ENCODE results near the gene ADAMTS9. TPM values are rescaled to one million over a fixed set of nuclear protein-coding genes. Genes with fewer than 3 reads are reported as not detected.

The ADAMTS9 gene
- total RNA-seq, 4 donors from 2014 or later: 136 to 1,116 (median 230) TPM

DNA sequence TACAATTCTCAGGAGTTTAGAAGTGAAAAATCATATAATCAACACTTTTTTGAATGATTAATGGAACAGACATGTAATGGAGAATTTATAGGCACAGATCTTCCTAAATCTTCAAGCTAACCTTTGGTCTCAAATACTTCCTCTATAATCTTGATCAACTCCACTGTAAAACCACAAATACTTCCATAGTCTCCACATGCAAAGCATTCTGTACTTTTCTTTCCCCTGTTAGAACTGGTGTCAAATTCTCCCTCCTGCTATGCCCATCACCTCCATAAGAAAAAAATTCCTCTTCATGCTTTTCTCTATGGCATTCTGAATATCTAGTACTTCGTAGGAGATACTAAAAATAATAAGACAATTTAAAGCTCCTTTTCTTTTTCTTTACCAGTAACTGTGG lies 214.3 kb downstream of the ADAMTS9 start:
- TF ChIP-seq, protein P1, sequence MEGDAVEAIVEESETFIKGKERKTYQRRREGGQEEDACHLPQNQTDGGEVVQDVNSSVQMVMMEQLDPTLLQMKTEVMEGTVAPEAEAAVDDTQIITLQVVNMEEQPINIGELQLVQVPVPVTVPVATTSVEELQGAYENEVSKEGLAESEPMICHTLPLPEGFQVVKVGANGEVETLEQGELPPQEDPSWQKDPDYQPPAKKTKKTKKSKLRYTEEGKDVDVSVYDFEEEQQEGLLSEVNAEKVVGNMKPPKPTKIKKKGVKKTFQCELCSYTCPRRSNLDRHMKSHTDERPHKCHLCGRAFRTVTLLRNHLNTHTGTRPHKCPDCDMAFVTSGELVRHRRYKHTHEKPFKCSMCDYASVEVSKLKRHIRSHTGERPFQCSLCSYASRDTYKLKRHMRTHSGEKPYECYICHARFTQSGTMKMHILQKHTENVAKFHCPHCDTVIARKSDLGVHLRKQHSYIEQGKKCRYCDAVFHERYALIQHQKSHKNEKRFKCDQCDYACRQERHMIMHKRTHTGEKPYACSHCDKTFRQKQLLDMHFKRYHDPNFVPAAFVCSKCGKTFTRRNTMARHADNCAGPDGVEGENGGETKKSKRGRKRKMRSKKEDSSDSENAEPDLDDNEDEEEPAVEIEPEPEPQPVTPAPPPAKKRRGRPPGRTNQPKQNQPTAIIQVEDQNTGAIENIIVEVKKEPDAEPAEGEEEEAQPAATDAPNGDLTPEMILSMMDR (IDR thresholded peaks at IDR 0.05): no peak
- ATAC-seq (ENCODE audit: low FRiP score): no peak
- DNase-seq (ENCODE audit: low spot score): no peak

DNA sequence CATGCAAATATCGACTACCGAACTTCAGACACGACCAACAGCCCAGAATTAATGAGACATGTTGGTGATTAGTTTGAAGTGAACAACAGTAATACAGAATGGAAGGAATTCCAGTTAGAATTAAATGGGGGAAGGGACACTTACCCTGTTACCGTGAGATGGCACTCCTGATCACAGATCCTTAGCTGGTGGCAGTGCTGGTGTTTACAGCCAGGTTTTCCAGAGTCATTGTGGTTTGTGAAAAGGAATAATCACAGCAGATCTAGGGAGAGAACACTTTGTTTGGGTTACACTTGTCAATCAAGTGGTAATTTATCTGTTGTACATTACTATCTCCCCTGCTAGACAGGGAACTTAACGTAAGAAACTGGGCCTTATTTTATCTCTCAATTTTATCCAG lies 217.4 kb downstream of the ADAMTS9 start:
- DNase-seq (ENCODE audit: low spot score): no peak
- TF ChIP-seq, protein P1 (IDR thresholded peaks at IDR 0.05): no peak
- no peak for ATAC-seq (ENCODE audit: low FRiP score)

DNA sequence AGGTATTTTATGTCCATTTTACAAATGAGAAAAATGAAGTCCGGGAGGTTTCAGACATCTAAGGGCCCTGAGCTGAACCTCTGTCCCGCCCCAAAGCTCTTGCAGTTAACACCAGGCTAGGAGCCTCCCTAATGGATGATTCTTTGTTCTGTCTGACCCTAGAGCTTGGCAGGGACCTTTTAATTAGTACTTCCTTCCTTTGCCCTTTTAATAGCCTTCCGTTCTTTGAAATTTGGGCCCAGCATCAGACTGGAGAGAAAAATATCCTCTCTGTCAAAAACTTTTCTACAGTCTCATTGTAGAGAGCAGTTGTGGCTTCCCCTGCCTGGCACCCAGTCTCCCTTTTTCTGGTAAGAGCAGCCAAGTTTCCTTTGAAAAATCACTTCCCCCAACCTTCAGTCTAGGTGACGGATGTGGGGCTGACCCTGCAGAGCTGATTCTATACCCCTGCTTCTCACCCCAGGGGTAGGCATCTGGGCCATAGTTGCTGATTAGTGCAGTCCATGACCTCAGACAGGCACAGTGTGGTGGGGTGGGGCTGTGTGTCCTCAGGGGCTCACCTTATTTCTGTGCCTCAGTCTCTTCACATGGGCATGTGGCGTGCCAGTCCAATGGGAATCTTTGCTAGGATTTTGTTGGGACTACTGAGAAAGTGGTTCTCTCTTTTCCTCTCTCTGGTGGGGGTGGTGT lies 220.4 kb downstream of the ADAMTS9 start:
- no peak for ATAC-seq (ENCODE audit: low FRiP score)
- TF ChIP-seq, protein P1 (IDR thresholded peaks at IDR 0.05): no peak
- DNase-seq (ENCODE audit: low spot score): no peak

Small RNA genes lying within 50 kb of the gene (small RNA-seq; reads per million reads assigned to genes)
- gene RNU6-739P: not detected
